H1 (cell line): ENCODE data around the gene JAG1. TPM values are rescaled to one million over a fixed set of nuclear protein-coding genes. Genes with fewer than 3 reads are reported as not detected.
A peak's percentile ranks its signal among the peaks of the same experiment; 100 is the strongest.

Experiments
- BCL11A ChIP-seq, 2 experiments: IDR thresholded peaks; one replicate each; pipeline ENCODE4 v1.6.1; 2011; ENCODE audit warnings: low read depth in 2 of 2, low read length in 2 of 2, mild to moderate bottlenecking in 2 of 2
- BRCA1 ChIP-seq: IDR thresholded peaks from 2 replicates; pipeline ENCODE4 v1.6.1; 2012; ENCODE audit warnings: low read depth, low read length, improper control_type of control experiment
- CBX5 ChIP-seq: fragments of 300-800, 300-1000 bp; sonication (generic); IDR thresholded peaks from 2 replicates; pipeline ENCODE4 v1.7.1; 2016; ENCODE audit warnings: antibody characterized with exemption, low read length, low read depth
- CHD1 ChIP-seq: IDR thresholded peaks from 2 replicates; pipeline ENCODE4 v1.6.1; 2012; ENCODE audit warnings: low read depth, low read length, improper control_type of control experiment
- CREB1 ChIP-seq: IDR thresholded peaks from 2 replicates; pipeline ENCODE4 v1.6.1; 2012; ENCODE audit warnings: inconsistent platforms
- EGR1 ChIP-seq: IDR thresholded peaks from 2 replicates; pipeline ENCODE4 v1.6.1; 2011; ENCODE audit warnings: low read depth, low read length, borderline replicate concordance
- EZH2 ChIP-seq: fragments of 200-600 bp; sonication (generic); IDR thresholded peaks from 2 replicates; pipeline ENCODE4 v1.7.1; 2012; ENCODE audit warnings: low read depth, mild to moderate bottlenecking, moderate library complexity, low read length, inconsistent platforms; ENCODE audit not compliant: severe bottlenecking
- FOSL1 ChIP-seq: IDR thresholded peaks from 2 replicates; pipeline ENCODE4 v1.6.1; 2011; ENCODE audit warnings: mild to moderate bottlenecking, low read depth, low read length, moderate library complexity; ENCODE audit not compliant: insufficient read depth
- GTF2F1 ChIP-seq: IDR thresholded peaks from 2 replicates; pipeline ENCODE4 v1.6.1; 2012; ENCODE audit warnings: low read depth, low read length, improper control_type of control experiment, borderline replicate concordance
- HDAC2 ChIP-seq, 2 experiments: fragments of 300-600 bp in 1 of 2; sonication (generic) in 1 of 2; IDR thresholded peaks; 2 replicates each; pipeline ENCODE4 v1.6.1; 2011 to 2012; ENCODE audit warnings: low read depth in 2 of 2, low read length in 2 of 2, mild to moderate bottlenecking in 2 of 2, moderate library complexity in 2 of 2, borderline replicate concordance in 1 of 2, inconsistent platforms in 1 of 2
- JUN ChIP-seq: IDR thresholded peaks from 2 replicates; pipeline ENCODE4 v1.6.1; 2011; ENCODE audit warnings: low read depth, mild to moderate bottlenecking, improper control_type of control experiment, low read length
- KDM4A ChIP-seq: IDR thresholded peaks from one replicate; pipeline ENCODE4 v1.7.1; 2012; ENCODE audit warnings: low read depth, mild to moderate bottlenecking, moderate library complexity, low read length, inconsistent platforms; ENCODE audit not compliant: severe bottlenecking
- MAFK ChIP-seq: IDR thresholded peaks from 2 replicates; pipeline ENCODE4 v1.6.1; 2012; ENCODE audit warnings: low read depth, mild to moderate bottlenecking, improper control_type of control experiment, low read length
- NRF1 ChIP-seq: IDR thresholded peaks from 2 replicates; pipeline ENCODE4 v1.6.1; 2011; ENCODE audit warnings: mild to moderate bottlenecking, low read depth, low read length, improper control_type of control experiment
- RBBP5 ChIP-seq: IDR thresholded peaks from 2 replicates; pipeline ENCODE4 v1.7.1; 2012; ENCODE audit warnings: low read depth, mild to moderate bottlenecking, inconsistent platforms, low read length, moderate library complexity, borderline replicate concordance
- SAP30 ChIP-seq: fragments of 300-600 bp; sonication (generic); IDR thresholded peaks from 2 replicates; pipeline ENCODE4 v1.7.1; 2012; ENCODE audit warnings: low read length, moderate library complexity, mild to moderate bottlenecking, inconsistent platforms; ENCODE audit not compliant: insufficient read depth, insufficient replicate concordance
- SIN3A ChIP-seq, 2 experiments: IDR thresholded peaks in 1 of 2; conservative IDR thresholded peaks in 1 of 2; 2 replicates each; pipeline ENCODE4 v1.6.1; 2011 to 2012; ENCODE audit warnings: low read length in 2 of 2, improper control_type of control experiment in 1 of 2, low read depth in 1 of 2, mild to moderate bottlenecking in 1 of 2
- SRF ChIP-seq: IDR thresholded peaks from 2 replicates; pipeline ENCODE4 v1.6.1; 2011; ENCODE audit warnings: mild to moderate bottlenecking, low read depth, low read length, moderate library complexity
- SUZ12 ChIP-seq: fragments of 200-600 bp; sonication (generic); IDR thresholded peaks from 2 replicates; pipeline ENCODE4 v1.6.1; 2012; ENCODE audit warnings: mild to moderate bottlenecking, inconsistent platforms, low read length, moderate library complexity, mixed read lengths
- TCF12 ChIP-seq: IDR thresholded peaks from 2 replicates; pipeline ENCODE4 v1.6.1; 2011; ENCODE audit warnings: low read depth, mild to moderate bottlenecking, low read length
- ZNF274 ChIP-seq: IDR thresholded peaks from 2 replicates; pipeline ENCODE4 v1.7.0; 2012; ENCODE audit warnings: low read length, borderline replicate concordance; ENCODE audit errors: extremely low read depth
- polyA plus RNA-seq, 7 experiments: library from polyadenylated mRNA; depleted of rRNA in 3 of 7; stranded (reverse) in 5 of 7; unstranded in 2 of 7; fragments of >200 nt in 5 of 7; fragments of 200-250 nt in 2 of 7; gene quantifications; 1 replicate in 5 of 7; 2 replicates in 1 of 7; 4 replicates in 1 of 7; pipeline versions ENCODE4 v1.2.1 to v1.2.3, GENCODE V29; 2011 to 2013; ENCODE audit warnings: missing spikeins in 2 of 7, mixed read lengths in 2 of 7
- total RNA-seq: library from RNA; stranded (reverse); fragmentation: NEBNext Ultra II Directional; extraction: Animal tissue kit (Norgen Biotek cat#: 25700); gene quantifications from 2 replicates; pipeline ENCODE4 v1.2.1, GENCODE V29; 2021
- TF ChIP-seq, protein P1 (sequence below): IDR thresholded peaks from 2 replicates; pipeline ENCODE4 v1.6.1; 2012; ENCODE audit warnings: inconsistent platforms

The JAG1 gene
- total and polyA plus RNA-seq, 2 of the 8 experiments (the other 6 are each of a cell fraction or from before 2014, with no cell fraction given) = 13.5 to 27.3 TPM

DNA sequence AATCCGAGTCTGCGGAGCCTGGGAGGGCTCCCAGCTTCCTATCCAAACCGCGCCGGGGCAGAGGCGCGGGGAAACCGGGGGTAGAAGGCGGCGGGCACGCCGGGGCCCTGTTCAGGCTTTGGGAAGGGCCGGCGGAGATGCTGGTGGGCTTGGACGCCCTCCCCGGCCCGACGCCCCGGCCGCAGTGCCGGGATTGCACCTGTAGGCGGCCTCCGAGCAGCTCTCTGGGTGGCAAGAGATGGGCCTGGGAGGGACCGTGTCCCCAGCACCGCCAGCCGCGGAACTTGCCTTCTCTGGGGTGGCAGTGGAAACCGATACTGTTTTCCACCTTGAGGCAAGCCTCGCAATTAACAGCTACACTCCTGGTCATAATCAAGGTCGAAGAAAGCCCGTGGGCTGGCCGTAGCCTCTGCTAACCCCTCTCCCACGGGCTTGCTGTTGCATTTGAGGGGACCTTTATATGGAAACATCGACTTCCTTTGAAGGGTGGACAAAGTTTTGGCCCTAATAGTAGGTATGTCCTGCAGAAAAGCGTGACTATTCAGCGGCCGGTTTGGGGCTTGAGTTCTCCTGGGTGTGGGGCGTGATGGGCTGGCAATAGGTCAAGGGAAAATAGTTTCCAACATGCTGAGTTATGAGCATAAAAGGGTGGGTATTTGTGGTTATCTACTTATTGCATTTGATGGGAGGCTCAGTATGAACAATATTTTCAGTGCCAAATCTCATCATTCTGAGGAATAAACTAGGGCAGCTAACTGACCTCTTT lies 1.1 kb upstream of the JAG1 start (continued):
- 0 out of 2 replicates have a peak, but pooled peaks have one; percentile 13 for TF ChIP-seq TCF12
- TF ChIP-seq JUN = no peak
- TF ChIP-seq MAFK = no peak
- no peak for TF ChIP-seq ZNF274
- no peak for TF ChIP-seq SAP30
- TF ChIP-seq NRF1 = no peak
- TF ChIP-seq EGR1 = no peak
- TF ChIP-seq SIN3A (conservative IDR thresholded peaks at IDR 0.05 in 1 of 2, IDR thresholded peaks at IDR 0.05 in 1 of 2; ENCODE audit: low read depth in 1 of 2, low read length in 2 of 2) = no peak
- TF ChIP-seq RBBP5 = 0 out of 2 replicates have a peak, but pooled peaks have one; percentile 0
- TF ChIP-seq FOSL1 = no peak
- TF ChIP-seq GTF2F1 = no peak
- TF ChIP-seq CHD1 = no peak
- TF ChIP-seq KDM4A = no peak
- TF ChIP-seq BRCA1 = no peak
- no peak for TF ChIP-seq HDAC2 (IDR thresholded peaks at IDR 0.05; ENCODE audit: borderline replicate concordance in 1 of 2, low read depth in 2 of 2, low read length in 2 of 2)
- TF ChIP-seq, protein P1, sequence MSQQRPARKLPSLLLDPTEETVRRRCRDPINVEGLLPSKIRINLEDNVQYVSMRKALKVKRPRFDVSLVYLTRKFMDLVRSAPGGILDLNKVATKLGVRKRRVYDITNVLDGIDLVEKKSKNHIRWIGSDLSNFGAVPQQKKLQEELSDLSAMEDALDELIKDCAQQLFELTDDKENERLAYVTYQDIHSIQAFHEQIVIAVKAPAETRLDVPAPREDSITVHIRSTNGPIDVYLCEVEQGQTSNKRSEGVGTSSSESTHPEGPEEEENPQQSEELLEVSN = no peak; the same call in 1 of the 2 replicates
- TF ChIP-seq SRF = no peak
- no peak for TF ChIP-seq SUZ12
- no peak for TF ChIP-seq CREB1
- TF ChIP-seq BCL11A (IDR thresholded peaks at IDR 0.05; ENCODE audit: low read depth in 2 of 2, low read length in 2 of 2) = no peak
- no peak for TF ChIP-seq EZH2
- TF ChIP-seq CBX5 = no peak
